AG08395 (cell line): Measurements from ENCODE around the gene CNPY1.

Experiments used
- DNase-seq: peaks from one replicate; pipeline ENCODE4 v3.0.0; 2012; ENCODE audit warnings: mixed read lengths, low spot score

The CNPY1 gene

DNA sequence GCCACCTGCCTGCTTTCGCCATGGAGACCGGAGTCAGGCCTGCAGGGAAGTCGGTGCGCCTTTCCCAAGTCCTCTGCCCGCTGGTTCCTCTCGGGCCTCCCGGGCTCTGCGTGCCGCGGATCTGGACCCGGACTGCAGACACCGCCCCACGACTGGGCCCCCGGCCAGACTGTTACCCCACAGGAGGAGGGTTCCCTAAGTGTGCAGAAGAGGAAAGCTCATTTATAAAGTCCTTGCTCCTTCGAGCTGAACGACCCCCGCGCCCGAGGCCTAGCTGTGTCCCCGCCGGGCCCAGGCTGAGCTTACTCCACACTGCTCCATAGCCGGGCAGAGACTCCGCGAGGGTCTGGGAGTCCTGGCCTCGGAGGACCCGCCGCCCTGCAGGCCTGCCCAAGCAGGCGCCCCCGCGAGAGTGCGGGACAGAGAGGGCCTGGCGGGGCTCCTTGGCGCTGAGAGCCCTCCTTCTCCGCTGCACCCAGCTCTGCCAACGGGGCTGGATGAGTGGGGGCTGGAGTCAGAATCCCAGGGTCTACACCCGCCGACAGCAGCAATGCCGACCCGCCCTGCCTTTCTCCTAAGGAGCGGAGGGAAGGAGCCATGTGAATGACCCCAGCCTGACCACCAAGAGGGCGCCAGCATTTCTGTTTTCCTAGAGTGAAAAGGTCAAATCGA is 80.1 kb downstream of the CNPY1 start:
- DNase-seq, result no peak

DNA sequence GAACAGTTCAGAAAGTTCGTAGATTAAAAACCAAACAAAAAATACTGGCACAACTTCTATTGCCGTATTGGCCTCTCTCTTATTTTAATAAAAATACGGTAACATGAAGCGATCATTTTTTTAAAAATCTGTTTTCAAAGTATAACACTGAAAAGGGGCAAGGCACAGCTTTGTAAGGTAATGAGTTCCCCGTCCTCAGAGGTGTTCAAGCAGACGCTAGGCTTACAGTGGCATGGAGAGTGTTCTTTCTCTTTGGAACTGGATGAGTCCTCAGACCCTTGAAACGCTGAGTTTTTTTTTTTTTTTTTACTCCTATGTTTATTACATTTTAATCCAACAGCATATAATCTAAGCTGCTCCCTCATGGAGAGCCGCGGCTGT is 80.6 kb downstream of the CNPY1 start:
- no peak for DNase-seq

DNA sequence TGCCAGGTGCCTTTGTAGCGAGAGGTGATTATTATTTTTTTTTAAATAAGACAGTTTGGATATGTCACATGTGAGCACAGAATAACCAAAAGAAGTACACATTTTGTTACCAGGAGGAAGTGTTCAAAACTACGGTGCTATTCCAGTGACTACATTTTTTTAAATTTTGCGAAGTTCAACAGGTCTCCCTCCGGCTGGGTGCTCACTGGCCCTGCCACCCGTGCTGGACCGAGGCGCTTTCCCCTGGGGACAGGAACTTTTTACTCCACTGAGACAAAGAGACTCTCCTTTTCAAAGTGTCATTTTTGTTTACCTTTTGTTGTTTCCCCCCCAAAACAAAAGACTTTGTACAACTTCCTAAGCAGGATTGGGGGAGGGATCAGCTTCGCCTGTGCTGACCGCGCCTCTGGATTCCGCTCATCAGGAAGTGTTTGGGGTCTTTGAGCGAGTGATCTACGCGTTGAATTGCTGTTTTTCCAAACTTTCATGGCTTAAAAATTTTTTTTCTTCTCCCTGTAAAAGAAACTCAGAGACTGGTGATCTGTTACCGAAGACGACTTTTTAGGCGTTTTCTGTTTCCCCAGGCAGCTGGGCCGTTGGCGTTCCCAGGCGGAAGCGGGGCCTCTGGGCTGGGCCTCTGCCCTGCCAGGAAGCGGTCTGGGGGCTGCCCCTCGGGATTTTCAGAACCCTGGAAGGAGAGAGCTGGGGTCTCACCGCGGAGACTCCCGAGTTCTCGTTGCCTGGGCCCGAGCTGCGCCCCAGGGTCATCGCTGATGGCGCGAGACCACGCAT is 81.2 kb downstream of the CNPY1 start:
- no peak for DNase-seq

DNA sequence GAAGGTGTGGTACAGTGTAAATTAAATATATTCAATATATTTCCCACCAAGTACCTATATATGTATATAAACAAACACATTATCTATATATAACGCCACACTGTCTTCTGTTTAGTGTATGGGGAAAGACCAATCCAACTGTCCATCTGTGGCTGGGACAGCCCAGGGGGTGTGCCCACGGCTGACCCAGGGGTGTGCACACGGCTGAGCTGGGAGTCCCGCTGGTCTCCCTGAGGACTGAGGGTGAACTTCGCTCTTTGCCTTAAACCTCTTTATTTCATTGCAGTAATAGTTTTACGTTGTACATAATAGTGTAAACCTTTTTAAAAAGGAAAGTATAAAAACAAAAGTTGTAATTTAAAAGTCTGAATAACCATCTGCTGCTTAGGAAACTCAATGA is 82.2 kb downstream of the CNPY1 start:
- DNase-seq, result no peak

DNA sequence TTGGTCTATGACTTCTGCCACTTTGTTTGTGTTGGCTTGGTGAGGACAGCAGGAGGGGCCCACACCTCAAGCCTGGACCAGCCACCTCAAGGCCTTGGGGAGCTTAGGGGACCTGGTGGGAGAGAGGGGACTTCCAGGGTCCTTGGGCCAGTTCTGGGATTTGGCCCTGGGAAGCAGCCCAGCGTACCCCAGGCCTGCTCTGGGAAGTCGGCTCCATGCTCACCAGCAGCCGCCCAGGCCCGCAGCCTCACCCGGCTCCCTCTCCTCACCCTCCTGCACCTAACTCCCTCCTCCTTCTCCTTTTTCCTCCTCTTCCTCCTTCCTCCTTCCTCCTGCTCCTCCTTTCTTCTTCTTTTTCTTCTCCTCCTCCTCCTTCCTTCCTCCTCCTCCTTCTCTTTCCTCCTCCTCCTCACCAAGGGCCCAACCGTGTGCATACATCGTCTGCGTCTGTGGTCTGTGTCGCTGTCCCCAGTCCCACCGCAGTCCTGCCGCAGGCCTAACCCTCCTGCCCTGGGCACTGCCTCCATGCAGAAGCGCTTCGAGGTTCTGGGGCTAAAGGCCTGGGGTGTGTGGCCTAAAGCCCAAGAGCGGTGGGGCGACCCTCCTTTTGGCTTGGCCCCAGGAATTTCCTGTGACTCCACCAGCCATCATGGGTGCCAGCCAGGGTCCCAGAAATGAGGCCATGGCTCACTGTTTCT is 83.1 kb downstream of the CNPY1 start:
- no peak for DNase-seq

DNA sequence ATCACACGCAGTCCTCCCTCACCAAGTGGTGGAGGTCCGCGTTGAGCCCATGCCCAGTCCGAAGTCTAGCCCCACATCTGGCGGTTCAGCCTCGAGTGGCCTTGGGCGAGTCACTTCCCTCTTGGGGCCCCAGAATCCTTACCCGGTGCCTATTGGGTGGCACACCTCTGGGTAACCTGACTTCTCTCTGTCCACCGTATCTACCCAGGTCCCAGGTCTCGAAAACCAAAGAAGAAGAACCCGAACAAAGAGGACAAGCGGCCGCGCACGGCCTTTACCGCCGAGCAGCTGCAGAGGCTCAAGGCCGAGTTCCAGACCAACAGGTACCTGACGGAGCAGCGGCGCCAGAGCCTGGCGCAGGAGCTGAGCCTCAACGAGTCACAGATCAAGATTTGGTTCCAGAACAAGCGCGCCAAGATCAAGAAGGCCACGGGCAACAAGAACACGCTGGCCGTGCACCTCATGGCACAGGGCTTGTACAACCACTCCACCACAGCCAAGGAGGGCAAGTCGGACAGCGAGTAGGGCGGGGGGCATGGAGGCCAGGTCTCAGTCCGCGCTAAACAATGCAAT is 84.1 kb downstream of the CNPY1 start:
- DNase-seq, result no peak

DNA sequence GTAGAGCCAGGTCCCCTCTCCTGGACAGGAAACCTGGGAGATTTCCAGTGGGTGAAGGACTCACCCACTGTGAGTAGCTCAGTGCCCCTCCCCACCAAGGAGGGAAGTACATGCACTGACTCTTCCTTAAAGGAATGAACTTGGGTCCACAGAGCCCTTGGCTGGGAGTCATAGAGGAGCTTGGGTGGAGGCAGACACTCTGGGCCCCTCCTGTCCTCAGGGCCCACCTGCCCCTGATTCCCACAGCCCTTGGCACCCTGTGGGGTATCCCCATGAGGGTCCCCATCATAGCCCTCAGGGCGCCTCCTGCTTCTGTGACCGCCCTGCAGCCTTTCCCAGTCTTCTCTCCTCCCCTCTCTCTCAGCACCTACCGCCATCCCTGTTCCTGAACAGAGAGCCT is 84.7 kb downstream of the CNPY1 start:
- DNase-seq, result no peak

DNA sequence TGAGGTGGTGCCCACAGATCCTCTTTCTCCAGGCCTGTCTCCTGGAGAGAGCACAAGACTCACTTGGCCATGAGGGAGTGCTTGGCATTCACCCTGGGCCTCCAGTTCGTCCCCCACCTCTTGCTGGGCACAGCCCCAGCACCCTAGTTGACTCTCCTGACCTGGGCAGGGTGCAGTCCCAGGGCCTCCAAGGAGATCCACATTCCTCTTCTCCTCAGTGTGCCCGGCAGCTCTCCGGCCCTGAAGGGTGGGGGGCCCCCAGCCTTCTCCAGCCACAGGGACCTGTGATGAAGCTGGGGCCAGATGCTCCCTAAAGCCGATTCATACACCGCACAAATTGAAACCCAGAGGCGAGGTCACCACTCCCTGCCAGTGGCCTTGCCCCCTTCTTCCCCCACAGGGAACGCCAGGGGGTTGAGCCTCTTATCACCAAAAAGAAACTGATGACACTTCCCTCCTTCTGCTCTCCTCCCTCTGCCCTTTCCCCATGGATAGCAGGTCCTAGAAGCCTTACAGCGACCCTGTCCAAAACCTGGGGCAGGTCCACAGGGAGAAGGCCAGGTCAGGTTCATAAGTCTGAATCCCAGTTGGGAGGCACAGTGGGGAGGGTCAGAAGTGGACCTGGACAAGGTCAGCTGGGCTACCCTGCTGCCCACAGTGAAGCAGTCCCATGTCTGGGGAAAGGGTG is 85.3 kb downstream of the CNPY1 start:
- DNase-seq, result no peak

DNA sequence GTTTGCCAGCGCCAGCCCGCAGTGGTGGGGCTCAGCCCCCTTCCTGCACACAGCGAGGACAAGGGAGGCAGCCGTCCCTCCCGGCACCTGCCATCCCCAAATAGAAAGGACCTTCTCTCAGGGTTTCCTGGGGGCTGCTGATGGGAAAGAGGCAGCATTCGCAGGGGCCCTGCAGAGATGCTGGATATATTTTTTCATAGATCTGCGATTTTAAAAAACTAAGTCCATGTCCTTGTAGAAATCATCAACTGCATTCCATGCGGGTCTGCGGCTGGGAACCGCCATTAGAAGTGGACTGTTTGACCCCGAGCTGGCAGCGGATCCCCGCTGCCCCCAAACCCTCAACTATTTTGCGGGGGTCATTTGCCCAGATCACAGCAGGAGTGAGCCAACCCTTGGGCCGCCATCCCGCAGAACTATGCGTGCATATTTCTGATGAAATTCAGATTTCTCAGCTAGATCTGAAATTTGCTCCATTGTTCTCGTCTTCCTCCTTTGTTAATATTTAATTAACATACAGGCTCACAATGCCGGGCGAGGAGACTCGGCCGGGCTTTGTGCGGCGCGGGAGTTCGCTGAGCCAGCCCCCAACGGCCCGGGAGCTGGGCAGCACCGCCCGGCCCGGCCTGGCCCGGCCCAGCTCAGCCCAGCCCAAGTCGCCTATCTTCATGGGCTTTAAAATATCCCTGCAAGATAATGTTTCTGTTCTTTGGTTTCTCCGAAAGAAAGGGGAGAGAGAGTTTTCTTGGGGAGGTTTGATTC is 86.5 kb downstream of the CNPY1 start:
- no peak for DNase-seq

DNA sequence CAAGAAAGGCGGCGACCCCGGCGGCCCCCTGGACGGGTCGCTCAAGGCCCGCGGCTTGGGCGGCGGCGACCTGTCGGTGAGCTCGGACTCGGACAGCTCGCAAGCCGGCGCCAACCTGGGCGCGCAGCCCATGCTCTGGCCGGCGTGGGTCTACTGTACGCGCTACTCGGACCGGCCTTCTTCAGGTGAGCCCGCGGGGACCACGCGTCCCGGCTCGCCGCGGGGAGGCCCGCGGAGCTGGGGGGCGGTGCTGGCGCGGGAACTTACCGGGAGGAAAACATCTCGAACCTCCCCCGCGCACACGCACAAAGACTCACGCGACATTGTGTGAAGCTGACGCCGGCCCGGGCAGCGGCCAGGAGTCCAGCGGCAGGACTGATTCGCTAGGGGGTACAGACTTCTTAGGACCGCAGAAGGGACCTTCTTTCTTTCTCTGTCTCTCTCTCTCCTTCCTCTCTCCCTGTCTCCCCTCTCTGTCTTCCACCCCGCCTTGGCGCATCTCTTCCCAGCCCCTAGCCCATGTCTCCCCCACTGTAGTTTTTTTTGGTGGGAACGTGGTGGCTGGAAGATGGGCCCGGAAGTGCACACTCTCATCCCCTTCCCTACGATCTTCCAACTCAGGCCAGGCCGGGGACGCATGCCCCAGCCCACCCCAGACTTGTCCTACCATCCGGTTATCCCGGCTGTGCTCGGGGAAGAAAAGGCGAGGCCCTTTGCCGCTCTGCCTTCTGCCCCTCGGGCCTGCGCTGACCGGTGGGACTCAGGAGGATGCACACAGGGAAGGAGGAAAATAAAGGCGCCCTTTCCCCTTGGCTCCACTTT is 87.3 kb downstream of the CNPY1 start:
- no peak for DNase-seq

DNA sequence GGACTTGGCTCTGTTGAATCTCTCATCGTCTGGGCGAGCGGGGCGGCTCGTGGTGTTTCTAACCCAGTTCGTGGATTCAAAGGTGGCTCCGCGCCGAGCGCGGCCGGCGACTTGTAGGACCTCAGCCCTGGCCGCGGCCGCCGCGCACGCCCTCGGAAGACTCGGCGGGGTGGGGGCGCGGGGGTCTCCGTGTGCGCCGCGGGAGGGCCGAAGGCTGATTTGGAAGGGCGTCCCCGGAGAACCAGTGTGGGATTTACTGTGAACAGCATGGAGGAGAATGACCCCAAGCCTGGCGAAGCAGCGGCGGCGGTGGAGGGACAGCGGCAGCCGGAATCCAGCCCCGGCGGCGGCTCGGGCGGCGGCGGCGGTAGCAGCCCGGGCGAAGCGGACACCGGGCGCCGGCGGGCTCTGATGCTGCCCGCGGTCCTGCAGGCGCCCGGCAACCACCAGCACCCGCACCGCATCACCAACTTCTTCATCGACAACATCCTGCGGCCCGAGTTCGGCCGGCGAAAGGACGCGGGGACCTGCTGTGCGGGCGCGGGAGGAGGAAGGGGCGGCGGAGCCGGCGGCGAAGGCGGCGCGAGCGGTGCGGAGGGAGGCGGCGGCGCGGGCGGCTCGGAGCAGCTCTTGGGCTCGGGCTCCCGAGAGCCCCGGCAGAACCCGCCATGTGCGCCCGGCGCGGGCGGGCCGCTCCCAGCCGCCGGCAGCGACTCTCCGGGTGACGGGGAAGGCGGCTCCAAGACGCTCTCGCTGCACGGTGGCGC is 88.1 kb downstream of the CNPY1 start, which contains the start of gene EN2:
EN2 (plus strand) TSS at position 19 of the 767 bp plus-strand sequence; CDS start at position 268, 249 bp downstream.
- DNase-seq, result no peak

DNA sequence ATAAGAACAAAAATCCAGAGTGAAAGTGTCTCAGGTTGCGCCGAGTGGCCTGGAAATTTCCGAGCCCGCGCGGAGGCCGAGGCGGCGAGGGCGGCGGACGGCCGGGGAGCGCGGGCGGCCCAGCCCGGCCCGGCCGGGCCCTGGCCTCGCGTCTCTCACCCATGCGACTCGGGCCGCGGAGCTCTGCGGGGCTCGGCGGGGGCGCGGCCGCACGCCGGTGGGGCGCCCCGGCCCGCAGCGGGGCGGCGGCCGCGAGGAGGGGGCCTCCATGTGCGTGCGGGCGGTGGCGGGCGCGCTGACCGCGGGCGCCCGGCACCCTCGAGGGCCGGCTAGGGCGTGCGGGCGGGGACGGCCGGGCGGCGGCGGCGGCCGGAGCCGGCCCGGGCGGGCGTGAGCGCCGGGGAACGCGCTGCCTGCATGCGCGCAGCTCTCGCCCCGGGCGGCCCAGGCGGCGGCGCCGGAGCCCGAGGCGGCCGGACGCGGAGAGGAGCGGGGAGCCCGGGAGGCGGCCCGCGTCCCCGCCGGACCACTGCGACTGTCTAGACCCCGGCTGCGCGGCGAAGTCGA is 88.7 kb downstream of the CNPY1 start:
- DNase-seq, result no peak

DNA sequence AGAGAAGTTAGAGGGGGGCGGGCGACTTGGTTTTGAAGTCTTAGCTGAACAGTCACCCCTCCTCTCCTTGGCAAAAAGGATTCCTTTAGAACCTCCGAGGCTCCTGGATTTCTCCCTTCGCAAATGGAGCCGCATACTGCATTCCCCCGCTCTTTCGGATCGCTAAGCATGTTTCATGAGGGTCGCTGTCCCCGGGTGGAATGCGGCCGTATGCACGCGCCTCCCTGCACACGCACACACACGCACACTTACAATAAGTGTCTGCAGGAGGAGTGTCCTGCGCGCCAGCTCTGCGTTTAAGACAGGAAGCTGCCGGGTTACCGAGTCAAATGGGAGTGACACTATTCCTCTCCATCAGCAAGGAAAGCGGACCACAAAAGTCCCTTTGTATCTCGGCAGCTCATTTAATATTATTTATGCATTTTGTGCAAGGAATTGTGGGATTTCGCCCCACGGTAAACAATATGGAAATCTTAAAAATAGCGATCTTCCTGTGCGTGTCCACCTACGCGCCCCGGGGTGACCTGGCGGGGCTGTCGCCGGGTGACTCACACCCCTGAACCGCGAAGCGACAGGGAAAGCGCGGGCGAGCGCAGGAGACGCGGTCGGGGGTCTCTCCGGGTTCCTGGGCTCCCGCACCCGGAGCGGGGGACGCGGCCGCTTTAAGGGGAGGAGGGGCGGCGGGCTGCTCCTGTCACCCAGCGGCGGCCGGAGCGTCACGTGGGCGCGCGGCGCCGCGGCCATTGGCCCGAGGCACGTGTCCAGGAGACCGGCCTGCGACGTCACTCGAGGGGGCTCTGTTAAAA is 89.4 kb downstream of the CNPY1 start:
- peak; percentile 77 for DNase-seq

DNA sequence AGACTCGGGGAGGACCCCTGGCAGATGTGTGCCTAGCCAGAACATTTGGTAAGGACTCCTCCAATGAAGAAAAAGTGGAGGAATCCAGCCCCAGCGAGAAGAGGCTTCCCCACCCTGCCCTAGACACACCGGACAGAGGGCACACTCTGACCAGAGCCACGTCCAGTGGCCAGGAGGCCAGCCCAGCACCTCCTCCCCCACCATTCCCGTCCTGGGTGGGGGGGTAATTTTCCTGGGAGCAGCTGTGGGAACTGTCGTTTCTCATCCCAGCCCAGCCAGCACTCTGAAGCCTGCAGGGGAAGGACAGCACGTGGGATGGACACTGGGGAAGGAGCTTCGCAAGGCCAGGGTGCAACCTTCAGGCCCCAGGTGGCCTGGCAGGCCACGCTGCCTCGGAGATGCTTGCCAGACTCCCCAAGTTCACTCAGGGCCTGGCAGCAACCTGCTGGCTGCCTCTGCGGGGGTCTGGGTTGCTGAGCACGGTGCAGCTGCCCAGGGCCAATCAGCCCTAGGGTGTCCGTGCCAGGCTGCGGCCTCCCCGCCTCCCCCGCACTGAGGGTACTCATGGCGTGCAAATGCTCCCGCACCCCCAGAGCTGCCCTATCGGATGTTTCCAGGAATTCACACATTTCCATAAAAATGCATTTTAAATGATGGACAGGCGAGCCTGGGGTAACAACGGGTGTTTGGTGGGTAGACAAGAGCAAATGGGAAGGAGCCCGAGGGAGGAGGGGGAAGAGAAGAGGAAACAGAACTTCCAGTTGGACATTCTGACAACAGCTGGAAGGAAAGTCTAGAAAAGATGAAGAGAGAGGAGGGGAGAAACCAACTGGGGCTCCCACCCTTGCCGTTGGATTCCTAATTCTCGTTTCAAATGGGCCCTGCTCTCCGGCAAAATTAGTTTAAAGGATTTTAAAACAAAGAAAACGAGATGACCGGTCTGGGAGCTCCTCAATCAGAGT is 90.3 kb downstream of the CNPY1 start:
- no peak for DNase-seq

DNA sequence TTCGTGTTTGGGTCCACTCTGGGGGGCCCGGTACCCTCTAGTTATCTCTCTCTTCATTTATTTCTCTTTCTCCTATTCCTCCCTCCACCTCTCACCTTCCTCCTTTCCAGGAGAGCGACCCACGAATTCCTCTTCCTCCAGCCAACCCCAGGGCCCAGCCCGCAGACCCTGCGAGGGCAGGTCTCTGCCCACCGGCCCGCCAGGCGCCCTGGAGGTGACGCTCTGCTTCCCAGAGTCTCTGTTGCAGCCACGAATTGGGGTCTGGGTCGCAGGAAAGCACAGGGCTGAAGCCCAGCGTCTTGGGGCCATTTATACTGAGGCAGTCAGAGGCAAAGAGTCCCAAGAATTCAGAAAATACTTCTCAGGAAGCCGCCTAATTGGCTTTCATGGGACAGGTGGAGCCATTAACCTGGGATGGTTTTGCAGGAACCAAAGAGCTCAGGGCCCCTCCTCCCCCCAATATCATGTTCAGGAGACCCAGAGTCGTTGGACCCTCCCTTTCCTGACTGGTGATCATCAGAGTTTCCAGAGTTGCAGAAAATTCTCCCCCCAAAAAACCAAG is 91.1 kb downstream of the CNPY1 start:
- DNase-seq, result no peak

DNA sequence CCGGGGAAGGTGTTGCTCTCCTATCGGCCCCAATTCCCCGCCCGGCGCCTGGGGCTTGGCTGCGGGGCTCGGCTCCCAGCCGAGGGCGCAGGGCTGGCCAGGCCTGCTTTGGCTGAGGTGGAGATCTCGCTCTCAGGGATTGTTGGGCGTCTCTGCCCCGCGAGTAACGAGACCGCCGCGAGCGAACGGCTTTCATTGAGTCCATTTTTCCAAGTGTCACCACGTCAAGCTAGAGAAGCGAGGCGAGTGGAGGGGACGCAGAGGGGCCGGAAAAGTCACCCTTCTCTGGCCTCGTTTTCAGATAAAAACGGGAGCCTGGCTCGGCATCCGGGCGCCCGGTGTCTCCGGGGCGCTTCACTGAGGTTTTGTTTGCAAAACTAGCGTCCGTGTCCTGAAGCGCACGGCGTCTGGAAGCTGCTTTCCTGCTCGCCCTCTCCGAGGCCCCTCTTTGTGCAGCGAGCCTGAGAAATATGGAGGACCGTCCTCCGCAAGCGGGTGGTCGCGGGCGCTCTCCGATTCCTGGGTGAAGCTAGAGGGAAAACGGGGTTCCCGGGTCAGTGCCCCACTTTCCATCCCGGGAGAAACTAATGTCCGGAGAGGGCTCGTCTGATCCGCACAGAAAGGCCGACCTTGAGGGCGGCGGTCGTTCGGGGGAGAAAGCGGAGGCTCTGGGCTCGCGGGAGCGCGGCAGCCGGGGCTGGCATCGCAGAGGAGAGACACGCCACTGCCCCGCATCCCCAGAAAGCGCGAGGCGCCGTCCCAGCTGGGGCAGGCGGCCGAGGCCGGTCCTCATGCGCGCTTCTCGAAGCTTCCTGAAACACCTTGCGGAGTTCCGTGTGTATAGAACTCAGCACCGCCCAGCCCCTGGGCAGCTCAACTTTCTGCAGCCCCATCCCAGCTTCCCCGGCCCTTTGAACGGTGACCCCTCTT is 91.9 kb downstream of the CNPY1 start:
- no peak for DNase-seq
